KOPT-K1 (cell line): ENCODE measurements around the gene HOXC5.
A peak's percentile ranks its signal among the peaks of the same experiment; 100 is the strongest.

ENCODE experiments used
- H3K27ac ChIP-seq: fragments of 200-600 bp; sonication (generic); 2 replicates; pipeline ENCODE4 v1.5.1; 2016; ENCODE audit warnings: antibody characterized with exemption, mild to moderate bottlenecking, low read depth, low read length; ENCODE audit not compliant: poor library complexity, severe bottlenecking
- H3K36me3 ChIP-seq: fragments of 200-600 bp; sonication (generic); 2 replicates; pipeline ENCODE4 v1.5.1; 2017; ENCODE audit warnings: antibody characterized with exemption, mild to moderate bottlenecking, low read length, moderate library complexity; ENCODE audit not compliant: insufficient read depth
- H3K9me3 ChIP-seq: fragments of 200-600 bp; sonication (generic); 2 replicates; pipeline ENCODE4 v1.5.1; 2017; ENCODE audit warnings: antibody characterized with exemption, low read length, mild to moderate bottlenecking; ENCODE audit not compliant: insufficient read depth, poor library complexity, severe bottlenecking

Gene HOXC5

DNA sequence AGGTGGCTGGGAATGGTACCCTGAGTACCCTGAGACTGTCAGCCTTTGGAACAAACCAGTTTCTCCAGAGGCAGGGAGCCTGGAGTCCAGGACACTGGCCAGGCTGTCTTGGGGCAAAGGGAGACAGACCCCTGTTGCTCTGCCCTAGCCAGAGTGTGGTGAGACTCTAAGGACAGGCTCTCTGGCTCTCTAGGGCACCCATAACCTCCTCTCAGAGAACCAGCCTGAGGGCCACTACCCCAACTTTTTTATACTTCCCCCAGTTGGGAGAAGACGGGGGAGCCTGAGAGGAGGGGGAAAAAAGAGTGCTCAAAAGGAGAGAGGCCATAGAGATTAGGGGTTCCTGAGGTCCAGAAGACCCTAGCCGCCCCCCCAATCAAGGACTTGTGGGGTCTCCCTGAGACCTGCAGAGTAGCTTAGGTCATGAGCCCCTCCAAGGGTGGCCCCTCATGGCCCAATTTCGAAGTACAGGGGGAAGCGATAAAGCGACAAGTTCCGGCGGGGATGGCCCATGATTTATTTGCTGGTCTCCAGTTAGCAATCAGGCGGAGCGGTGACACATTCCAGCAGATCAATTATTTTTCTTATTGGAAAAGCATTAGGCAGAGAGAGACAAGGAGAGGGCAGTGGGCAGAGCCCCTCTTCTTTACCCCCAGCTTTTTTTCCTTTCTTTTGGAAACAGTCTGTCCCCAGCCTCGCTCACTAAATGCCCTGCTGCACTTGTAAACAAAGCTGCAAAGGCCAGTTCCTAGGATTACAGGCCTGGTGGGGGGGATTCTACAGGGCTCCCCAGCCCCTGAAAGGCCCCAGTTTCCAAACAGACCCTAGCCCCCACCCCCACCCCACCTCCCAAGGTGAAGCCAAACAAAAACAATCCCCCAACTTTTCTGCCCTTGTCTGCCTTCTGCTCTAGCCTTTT, 22.5 kb upstream of the HOXC5 start:
- no peak overlapping the region for H3K27ac ChIP-seq
- no peaks in the 10 kb centered on the region for H3K9me3 ChIP-seq
- no peaks in the 10 kb centered on the region for H3K36me3 ChIP-seq

DNA sequence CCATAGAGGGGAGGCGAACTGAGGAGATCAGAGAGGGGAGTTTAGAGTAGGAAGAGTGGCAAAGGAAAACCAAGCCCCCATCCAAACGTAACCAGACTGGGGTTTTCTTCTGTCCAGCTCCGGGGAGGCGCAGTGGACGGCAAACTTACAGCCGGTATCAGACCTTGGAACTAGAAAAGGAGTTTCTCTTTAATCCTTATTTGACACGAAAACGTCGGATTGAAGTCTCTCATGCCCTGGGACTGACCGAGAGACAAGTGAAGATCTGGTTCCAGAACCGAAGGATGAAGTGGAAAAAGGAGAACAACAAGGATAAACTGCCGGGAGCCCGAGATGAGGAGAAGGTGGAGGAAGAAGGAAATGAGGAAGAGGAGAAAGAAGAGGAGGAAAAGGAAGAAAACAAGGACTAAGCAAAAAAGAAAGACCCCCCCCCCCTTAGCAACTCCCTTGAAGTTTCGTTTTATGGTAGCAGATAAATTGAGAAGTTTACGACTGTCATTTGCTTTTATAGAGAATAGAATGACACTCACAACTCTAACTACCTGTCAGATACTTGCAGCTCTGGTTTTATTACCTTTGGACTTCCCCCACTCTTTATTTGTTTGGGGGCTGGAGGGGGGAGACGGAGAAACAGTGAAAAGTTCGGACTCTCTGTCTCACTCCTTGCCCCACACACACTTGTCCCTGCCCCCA, 21.7 kb upstream of the HOXC5 start:
- H3K9me3 ChIP-seq = no peaks in the 10 kb centered on the region
- H3K27ac ChIP-seq = no peak overlapping the region
- H3K36me3 ChIP-seq = no peaks in the 10 kb centered on the region

DNA sequence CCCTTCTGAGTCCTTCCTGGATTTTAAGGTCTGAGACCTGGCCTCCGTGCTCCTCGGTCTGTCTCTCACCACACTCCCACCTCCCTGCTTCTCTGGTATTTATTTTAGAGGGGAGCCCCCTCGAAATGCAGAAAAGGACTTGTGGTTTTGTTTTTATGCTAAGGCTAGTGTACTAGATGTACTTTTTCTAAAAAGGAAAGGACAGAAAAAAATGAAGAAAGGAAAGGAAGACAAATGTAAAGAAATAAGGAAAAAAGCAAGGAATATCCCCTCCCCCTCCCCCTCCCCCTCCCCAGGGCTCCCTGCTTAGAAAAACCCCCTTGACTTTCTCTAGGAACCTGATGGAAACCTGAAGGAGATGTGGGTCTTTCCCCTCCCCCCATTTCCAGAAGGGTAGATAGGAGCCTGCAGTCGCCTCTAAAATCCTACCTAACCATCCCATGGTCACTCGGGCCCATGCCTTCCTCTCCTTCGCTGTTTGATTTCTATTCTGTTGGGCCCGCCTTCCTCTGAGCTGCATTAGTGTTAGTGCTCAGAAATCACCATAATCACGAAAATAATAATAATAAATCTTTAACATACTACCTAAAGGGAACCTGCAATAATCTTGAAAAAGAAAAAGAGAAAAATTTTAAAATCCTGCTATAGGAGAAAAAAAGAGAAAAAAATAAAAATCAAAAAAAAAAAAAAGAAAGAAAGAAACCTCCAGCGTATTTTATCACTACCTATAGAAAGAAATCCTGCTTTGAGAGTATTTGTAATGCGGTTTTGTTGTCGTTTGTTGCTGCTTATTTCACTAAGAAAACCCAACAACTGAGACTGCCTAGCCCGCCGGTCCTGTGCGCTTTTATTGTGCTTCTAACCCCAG, 21.0 kb upstream of the HOXC5 start:
- no peak overlapping the region for H3K27ac ChIP-seq

DNA sequence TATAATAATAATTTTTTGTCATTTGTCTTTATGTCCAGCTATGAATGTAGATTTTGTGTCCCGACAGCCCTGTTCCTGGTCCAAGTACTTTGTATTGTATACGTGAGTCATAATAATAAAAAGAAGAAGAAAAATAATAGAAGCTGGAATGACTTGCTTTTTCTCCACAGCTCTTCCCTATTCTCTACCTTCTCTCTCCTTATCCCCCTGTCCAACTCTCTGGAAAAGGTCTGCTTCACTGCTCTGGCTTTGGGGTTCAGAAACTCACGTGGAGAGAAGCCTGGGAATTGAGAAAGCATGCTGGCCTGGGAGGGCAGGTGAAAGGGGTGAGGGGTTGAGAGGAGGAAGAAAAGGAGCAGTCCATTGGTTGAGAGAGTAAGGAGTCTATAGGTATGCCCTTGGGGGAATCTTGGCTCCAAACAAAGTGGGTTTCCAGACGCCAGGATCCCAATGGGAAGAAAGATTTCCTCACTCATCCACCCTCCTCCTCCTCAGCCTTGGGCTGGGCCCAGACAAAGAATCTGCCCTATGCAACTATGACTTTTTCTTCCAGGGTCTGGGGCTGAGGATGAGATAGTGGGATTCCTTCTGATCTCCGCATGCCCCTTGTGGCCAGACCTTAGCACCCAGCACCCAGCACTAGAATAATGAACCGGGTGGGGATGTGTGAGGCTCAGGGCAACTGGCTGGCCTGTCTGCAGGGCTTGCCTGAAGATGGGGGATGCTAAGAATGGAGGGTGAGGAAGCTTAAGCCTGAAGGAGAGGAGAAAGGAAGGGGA, 20.0 kb upstream of the HOXC5 start:
- H3K27ac ChIP-seq = no peak overlapping the region

More for the DNA sequence above, 21.0 kb upstream of the HOXC5 start:
- Histone ChIP-seq H3K9me3 (no peaks in the 10 kb centered on the region), H3K36me3 (no peaks in the 10 kb centered on the region)

DNA sequence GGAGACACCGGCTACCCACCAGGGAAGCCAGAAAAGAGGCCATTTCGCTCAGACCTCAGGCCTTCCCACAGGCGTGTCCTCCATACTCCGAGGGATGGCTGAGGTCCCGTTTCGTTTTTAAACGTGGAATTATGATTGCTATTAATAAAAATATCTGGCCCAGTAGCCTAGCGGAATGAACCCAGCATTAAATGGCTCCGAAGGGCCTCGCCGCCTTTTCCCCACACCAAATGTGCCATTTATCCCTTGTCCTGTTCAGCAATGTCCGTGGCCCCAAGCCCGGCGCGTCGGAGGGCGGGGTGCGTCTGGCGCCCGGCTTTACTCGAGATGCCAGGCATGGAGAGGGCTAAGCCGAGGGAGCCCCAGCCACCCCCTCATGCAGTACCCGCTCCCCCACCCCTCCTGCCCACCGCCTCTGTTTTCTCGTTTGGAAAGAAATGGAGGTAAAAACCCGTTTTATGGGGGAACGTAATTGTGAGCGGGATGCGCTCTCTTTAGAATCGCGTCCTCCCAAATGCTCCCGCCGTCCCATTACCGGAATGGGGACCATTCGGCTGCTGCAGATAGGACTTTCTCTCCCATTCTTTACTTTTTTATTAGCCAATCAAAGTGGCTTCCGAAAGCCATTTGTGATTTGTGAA, 18.4 kb upstream of the HOXC5 start:
- Histone ChIP-seq H3K36me3 (no peaks in the 10 kb centered on the region), H3K27ac (no peak overlapping the region), H3K9me3 (no peaks in the 10 kb centered on the region)

More for the DNA sequence above, 20.0 kb upstream of the HOXC5 start:
- no peaks in the 10 kb centered on the region for H3K36me3 ChIP-seq
- H3K9me3 ChIP-seq = no peaks in the 10 kb centered on the region

DNA sequence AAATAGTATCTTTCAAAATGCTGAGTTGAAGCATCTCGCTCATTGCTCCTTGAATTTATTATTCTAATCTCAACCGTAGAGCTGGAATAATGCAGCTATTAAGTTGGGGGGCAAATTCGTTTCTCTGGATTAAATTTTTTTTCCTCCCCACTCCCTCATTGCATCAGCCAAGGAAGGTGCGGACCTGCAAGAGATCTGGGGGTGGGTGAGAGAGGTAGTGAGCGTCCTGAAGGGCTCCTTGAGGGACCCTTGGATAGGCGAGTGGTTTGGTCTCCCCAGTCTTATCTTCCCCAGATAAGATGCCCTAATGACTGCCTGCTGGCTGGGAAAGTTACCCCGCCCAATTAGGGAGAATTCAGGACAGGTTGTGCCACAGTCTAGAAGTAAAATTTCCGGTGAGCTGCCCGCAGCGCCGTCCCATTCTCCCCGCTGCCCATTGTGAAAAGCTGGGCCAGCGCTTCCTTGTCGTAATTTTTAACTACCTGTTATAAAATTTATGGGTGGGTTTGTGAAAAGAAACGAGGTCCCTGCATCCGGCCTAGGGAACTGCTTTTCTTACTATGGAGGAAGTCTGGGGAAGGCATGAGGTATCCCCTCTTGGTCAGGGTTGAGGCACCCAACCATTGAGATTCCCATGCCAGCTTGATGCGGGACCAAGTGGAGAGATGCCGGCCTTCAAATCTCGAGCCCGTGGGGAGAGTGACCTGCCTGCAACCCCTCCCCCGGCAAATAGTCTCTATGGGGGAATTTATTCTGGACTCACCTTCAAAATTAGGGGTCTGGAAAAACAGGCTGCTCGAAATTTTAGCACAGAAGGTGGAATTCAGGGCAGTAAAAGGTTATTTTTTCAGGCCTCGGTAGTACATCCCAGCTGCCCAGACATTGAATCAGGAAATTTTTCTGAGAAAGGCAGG, 17.6 kb upstream of the HOXC5 start:
- no peaks in the 10 kb centered on the region for H3K9me3 ChIP-seq
- no peaks in the 10 kb centered on the region for H3K36me3 ChIP-seq
- no peak overlapping the region for H3K27ac ChIP-seq

DNA sequence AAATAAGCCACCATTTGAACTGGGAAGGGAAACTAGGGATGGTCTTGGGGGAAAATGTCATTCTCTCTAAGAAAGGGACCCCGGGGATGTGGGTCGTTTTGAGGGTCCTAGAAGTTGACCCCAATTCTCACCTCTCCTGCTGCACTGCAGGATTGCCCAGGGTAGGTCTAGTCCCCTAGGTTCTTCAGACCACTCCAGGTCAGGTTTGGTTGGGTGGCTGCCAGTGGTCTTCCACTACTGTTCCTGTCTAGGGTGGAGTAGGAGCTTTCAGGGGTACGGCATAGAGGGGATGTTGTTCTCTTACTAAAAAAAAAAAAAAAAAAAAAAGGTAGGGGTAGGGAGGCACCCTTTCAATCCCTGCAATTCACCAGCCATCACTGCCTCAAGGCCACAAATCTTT, 16.8 kb upstream of the HOXC5 start:
- no peak overlapping the region for H3K27ac ChIP-seq
- H3K9me3 ChIP-seq = no peaks in the 10 kb centered on the region
- H3K36me3 ChIP-seq = no peaks in the 10 kb centered on the region

DNA sequence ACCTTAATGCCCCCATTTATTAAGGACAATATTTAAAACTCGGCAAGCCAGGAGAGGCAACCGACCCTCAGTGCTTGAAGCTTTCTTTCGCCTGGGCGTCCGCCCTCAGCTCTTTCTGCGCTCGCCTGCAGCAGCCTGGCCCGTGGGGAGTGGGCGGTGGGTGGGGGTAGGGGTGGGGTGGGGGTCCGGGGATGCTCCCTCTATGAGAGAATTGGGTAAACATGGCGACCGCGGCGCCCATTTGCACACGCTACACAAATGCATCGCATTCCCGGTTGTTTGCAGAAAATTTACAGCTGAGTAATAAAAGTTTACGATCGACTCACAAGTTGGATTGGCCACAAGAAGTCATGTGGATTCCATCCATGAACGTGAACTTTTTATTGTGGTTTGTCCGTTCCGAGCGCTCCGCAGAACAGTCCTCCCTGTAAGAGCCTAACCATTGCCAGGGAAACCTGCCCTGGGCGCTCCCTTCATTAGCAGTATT, 16.3 kb upstream of the HOXC5 start:
- H3K9me3 ChIP-seq = no peaks in the 10 kb centered on the region
- no peaks in the 10 kb centered on the region for H3K36me3 ChIP-seq
- H3K27ac ChIP-seq = no peak overlapping the region

DNA sequence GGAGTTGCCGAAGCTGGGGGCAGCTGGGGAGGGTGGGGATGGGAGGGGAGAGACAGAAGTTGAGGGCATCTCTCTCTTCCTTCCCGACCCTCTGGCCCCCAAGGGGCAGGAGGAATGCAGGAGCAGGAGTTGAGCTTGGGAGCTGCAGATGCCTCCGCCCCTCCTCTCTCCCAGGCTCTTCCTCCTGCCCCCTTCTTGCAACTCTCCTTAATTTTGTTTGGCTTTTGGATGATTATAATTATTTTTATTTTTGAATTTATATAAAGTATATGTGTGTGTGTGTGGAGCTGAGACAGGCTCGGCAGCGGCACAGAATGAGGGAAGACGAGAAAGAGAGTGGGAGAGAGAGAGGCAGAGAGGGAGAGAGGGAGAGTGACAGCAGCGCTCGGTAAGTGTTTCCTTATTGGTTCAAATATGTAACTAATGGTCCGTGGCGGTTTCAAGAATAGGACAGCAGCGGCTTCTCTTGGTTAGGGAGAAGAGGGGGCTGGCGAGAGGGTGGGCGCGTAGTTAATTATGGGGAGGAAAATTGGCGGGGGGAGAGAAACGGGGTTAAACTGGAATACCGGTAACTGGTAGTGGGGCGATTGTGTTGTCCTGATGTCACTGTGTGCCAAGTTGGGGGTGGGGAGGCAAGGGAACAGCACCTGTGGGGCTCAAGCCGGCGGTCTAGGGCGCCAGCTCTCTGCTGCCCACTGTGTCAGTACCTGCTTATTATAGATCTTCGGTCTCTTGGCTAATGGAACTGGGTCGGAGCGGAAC, 15.6 kb upstream of the HOXC5 start:
- peak overlapping the region; percentile 63 for H3K27ac ChIP-seq
- no peaks in the 10 kb centered on the region for H3K36me3 ChIP-seq
- no peaks in the 10 kb centered on the region for H3K9me3 ChIP-seq

DNA sequence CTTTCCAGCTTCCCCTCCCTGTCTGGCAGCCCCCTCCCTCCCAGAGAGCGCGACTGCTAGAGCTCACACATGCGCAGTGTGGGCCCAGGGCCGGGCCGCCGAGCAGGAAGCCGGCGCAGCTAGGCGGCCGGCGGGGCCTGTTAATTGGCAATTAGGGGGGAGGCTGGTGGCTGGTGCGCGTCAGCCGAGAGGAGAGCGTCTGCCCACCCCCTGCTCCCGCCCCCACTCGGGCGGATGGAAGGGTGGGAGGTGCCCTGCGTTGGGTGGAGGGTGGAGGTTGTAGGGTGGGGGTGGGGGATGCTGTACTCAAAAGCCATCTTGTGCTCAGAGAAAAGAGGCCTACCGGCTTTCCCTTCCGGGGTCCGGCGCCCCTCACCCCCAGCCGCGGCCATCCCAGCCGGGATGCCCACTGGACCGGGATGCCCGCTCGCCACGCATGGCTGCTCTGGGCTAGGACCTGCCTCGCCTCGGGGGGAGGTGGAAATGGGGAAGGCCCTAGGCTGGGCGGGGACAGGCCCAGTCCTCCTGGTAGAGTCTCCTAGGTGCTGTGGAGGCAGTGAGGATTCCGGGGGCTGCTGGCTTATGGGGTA, 14.9 kb upstream of the HOXC5 start:
- Histone ChIP-seq H3K27ac (peak overlapping the region; percentile 63), H3K36me3 (no peaks in the 10 kb centered on the region), H3K9me3 (no peaks in the 10 kb centered on the region)

DNA sequence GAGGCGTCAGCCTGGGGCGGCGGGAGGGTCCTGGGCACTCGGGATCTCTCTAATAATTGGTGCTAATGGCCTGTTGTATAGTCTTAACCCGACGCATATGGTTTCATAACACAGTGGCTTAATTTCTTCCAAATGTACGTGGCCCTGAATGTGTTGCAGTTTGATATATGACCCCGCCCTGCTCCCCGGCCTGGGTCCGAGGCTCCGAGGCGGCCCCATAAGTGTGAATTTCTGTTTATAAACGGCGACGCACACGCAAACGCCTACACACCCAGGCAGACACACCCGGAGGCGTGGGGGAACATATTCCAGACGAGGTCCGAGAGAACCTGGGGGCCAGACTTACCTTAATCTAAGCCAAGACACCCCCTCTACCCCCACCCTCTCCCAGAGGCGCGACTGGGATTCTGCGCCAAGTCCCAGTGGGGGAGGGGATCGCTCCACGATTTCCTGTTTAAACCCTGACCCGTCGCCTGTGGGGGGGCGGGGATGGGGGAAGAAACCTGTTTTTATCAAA, 14.3 kb upstream of the HOXC5 start:
- H3K36me3 ChIP-seq = no peaks in the 10 kb centered on the region

DNA sequence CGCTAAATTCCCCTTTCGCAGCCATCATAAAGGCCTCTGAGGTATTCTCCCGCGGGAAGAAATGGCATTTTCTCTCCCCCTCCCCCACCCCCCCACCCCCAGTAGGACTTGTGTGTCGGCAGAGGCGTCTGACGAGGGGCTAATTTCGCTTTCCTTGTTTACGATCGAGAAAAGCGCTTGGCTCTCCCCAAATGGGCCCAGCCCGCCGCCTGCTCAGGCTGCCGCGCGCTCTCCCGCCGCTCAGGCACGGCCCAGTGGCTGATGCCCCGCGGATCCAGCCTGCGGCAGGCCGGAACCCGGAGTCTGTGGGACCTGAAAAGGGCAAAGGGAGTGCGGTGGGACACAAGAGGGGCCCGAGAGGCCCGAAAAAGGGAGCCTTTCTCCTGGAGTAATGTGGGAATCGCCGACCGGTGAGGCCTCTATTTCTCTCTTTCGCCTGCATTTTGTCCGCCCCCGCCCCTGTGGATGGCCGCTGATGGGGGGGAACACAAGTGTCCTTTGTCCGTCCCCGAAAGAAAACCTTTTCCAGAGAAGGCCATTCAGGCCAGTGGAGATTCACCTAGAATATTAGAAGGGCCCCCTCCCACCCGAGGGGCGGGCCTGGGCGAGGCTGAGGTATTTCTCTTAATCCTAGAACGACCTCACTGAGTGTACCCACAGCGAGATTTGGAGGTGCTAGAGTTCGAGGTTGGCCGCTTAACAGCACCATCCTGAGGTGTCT, 13.6 kb upstream of the HOXC5 start:
- Histone ChIP-seq H3K27ac (no peak overlapping the region), H3K9me3 (no peaks in the 10 kb centered on the region), H3K36me3 (no peaks in the 10 kb centered on the region)

More for the DNA sequence above, 14.3 kb upstream of the HOXC5 start:
- peak overlapping the region; percentile 63 for H3K27ac ChIP-seq
- no peaks in the 10 kb centered on the region for H3K9me3 ChIP-seq
